ENCODE results near the gene ADIRF. TPM values are rescaled to one million over a fixed set of nuclear protein-coding genes. Genes with fewer than 3 reads are reported as not detected.

ADIRF gene
- total RNA-seq = 47.0 and 63.1 TPM in 2 replicates

DNA sequence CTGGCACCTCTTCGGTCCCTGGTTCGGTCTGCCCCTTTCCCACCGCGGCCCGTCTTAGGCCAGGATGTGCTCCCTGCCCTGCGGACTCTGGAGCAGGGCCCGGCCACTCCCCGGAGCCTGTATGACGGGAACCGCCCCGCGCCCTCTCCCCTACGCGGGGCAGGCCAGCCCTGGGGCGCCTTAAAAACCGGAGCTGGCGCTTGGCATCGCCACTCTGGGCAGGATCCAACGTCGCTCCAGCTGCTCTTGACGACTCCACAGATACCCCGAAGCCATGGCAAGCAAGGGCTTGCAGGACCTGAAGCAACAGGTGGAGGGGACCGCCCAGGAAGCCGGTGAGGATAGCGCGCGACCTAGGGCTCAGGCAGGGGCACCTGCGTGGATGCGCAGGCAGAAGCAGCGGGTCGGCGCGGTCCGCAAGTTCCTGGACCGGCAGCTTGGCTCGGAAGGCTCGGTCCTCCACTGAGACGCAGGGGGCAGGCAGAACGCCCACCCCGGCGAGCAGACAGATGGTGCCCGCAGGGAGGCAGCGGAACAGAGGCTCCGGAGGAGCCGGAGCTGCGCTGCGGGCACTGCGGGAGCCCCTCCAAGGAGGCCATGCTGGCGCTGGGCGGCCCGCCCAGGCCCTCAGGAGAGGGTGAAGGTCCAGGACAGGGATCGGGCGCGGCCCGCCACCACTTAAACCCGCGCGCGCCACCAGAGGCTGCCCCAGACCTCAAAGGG lies at the start of gene ADIRF:
Gene ADIRF, plus strand, starts transcription at position 212 of the 723 bp plus-strand sequence. Its CDS starts 63 bp downstream, at position 275.

DNA sequence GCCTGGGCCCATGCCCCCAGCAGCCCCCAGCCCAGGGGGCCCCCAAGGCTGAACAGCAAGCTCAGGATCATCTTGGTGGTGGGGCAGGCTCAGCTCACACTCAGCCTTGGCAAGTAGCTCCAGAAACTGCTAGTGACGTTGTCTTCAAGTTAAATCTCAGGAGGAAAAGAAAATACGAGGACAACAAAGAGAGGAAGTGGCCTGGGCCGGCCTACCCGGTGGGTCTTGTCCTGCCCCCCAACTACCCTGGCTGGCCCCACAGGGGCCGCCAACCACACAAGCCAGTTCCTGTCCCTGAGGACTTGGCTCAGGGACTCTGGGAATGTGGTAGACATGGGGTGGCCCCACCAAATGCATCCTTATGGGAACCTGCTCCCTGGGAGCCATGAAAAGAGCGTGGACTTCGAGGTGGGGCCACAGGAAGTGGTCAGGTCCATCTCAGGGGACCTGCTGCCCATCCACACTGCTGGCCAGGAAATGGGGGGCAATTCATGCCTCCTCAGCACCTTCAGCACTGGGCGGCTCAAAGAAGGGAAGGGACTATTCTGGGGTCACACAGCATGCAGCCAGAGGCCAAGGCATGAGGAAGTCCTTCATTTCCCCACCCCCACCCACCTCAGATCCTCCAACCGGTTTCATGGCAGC lies 10.7 kb upstream of the ADIRF start, which contains the start of gene MMRN2:
Gene MMRN2, minus strand, starts transcription at position 145 of the 645 bp plus-strand sequence. Its CDS starts 74 bp downstream, at position 71.

GRCh38 chr10:86958116-86958900 lies 10.0 kb upstream of the ADIRF start, which contains the start of gene SNCG:
Gene SNCG (plus strand): TSS chr10:86958599. CDS start chr10:86958698, 99 bp downstream.

GRCh38 chr10:87020056-87020455 lies 51.8 kb downstream of the ADIRF start, which contains the start of gene FAM25A:
Gene FAM25A (plus strand): TSS chr10:87020294. CDS start chr10:87020325, 31 bp downstream.

Other genes starting within 250 kb of the ADIRF start
- 19.2 and 29.3 TPM in 2 replicates for gene BMPR1A, start 211.9 kb upstream of the ADIRF start, total RNA-seq
- 4.8 and 6.8 TPM in 2 replicates for gene MMRN2, start 10.9 kb upstream of the ADIRF start, total RNA-seq
- 8.9 and 14.5 TPM in 2 replicates for gene SNCG, start 9.9 kb upstream of the ADIRF start, total RNA-seq
- 20.3 and 29.8 TPM in 2 replicates for gene FAM25A, start 51.8 kb downstream of the ADIRF start, total RNA-seq
- gene GLUD1, start 126.4 kb downstream of the ADIRF start, total RNA-seq = 169 and 182 TPM in 2 replicates
- gene SHLD2, start 126.7 kb downstream of the ADIRF start, total RNA-seq = 13.4 and 15.8 TPM in 2 replicates